Keratinocyte (primary cell): ENCODE measurements around the gene TBCA. TPM values are rescaled to one million over a fixed set of nuclear protein-coding genes. Genes with fewer than 3 reads are reported as not detected.

Experiments
- DNase-seq: peaks from one replicate; pipeline ENCODE4 v3.0.0-alpha.2; 2011; ENCODE audit warnings: low read depth, missing footprints, low spot score
- FAIRE-seq: peaks from 2 replicates; lab custom pipeline; 2011; peaks lifted over from hg19 to GRCh38; lab: Jason Lieb, UNC
- H2AFZ ChIP-seq: 2 replicates; pipeline ENCODE4 v1.6.0; 2012; ENCODE audit warnings: low read length, control low read depth, inconsistent platforms; ENCODE audit not compliant: control insufficient read depth
- H3K27ac ChIP-seq: 2 replicates; pipeline ENCODE4 v1.5.1; 2011; ENCODE audit warnings: low read length; ENCODE audit not compliant: control insufficient read depth, insufficient read depth
- H3K27me3 ChIP-seq: 3 replicates; pipeline ENCODE4 v1.6.0; 2011; ENCODE audit warnings: low read length; ENCODE audit not compliant: control insufficient read depth, insufficient read depth; ENCODE audit errors: extremely low read depth
- H3K36me3 ChIP-seq, 2 experiments: 2 replicates in 1 of 2; 3 replicates in 1 of 2; pipeline ENCODE4 v1.5.1; 2011; ENCODE audit warnings: low read length in 2 of 2, mild to moderate bottlenecking in 1 of 2; ENCODE audit not compliant: control insufficient read depth in 2 of 2, insufficient read depth in 2 of 2; ENCODE audit errors: extremely low read depth in 1 of 2
- H3K4me1 ChIP-seq: 3 replicates; pipeline ENCODE4 v1.5.1; 2011; ENCODE audit warnings: low read length; ENCODE audit not compliant: control insufficient read depth, insufficient read depth; ENCODE audit errors: extremely low read depth
- H3K4me2 ChIP-seq: 3 replicates; pipeline ENCODE4 v1.6.0; 2011; ENCODE audit warnings: low read depth, low read length; ENCODE audit not compliant: control insufficient read depth, insufficient read depth; ENCODE audit errors: extremely low read depth
- H3K4me3 ChIP-seq, 3 experiments: fragments of 200-600 bp in 1 of 3; sonication (generic) in 1 of 3; 2 replicates in 2 of 3; 3 replicates in 1 of 3; pipeline ENCODE4 v1.5.1; 2011 to 2016; ENCODE audit warnings: low read length in 3 of 3, mild to moderate bottlenecking in 3 of 3, control low read depth in 2 of 3, inconsistent platforms in 1 of 3, low read depth in 1 of 3, mixed read lengths in 1 of 3, mixed run types in 1 of 3, moderate library complexity in 1 of 3; ENCODE audit not compliant: control insufficient read depth in 2 of 3, insufficient read depth in 2 of 3; ENCODE audit errors: extremely low read depth in 1 of 3
- H3K79me2 ChIP-seq: 2 replicates; pipeline ENCODE4 v1.6.0; 2012; ENCODE audit warnings: low read length; ENCODE audit not compliant: control insufficient read depth, insufficient read depth
- H3K9ac ChIP-seq: 3 replicates; pipeline ENCODE4 v1.6.0; 2011; ENCODE audit warnings: low read length; ENCODE audit not compliant: control insufficient read depth, insufficient read depth; ENCODE audit errors: extremely low read depth
- H3K9me1 ChIP-seq: 3 replicates; pipeline ENCODE4 v1.6.0; 2011; ENCODE audit warnings: low read length; ENCODE audit not compliant: control insufficient read depth, insufficient read depth; ENCODE audit errors: extremely low read depth
- H3K9me3 ChIP-seq: 2 replicates; pipeline ENCODE4 v1.5.1; 2012; ENCODE audit warnings: low read depth, low read length; ENCODE audit not compliant: control insufficient read depth
- H4K20me1 ChIP-seq: 3 replicates; pipeline ENCODE4 v1.6.0; 2011; ENCODE audit warnings: low read length; ENCODE audit not compliant: control insufficient read depth, insufficient read depth; ENCODE audit errors: extremely low read depth
- CTCF ChIP-seq, 3 experiments: IDR thresholded peaks in 1 of 3; conservative IDR thresholded peaks in 1 of 3; optimal IDR thresholded peaks in 1 of 3; 2 replicates in 2 of 3; 3 replicates in 1 of 3; pipeline versions ENCODE3 to v1.5.1; 2011; ENCODE audit warnings: low read length in 3 of 3, mild to moderate bottlenecking in 3 of 3, moderate library complexity in 2 of 3, control low read depth in 1 of 3, inconsistent platforms in 1 of 3; ENCODE audit not compliant: insufficient read depth in 2 of 3; ENCODE audit errors: extremely low read depth in 1 of 3
- EZH2 ChIP-seq: IDR thresholded peaks from one replicate; pipeline ENCODE4 v1.6.1; 2012; ENCODE audit warnings: inconsistent platforms, mild to moderate bottlenecking, low read length, moderate library complexity
- dilution Hi-C: fragments of 300-500 bp; cut with MboI; formaldehyde crosslinking; loops from one replicate; pipeline ENCODE4 v1.7.0; 2020; ENCODE audit warnings: low sequenced_read_pairs; ENCODE audit not compliant: extremely low pct_ligation_motif_present
- polyA plus RNA-seq, 5 experiments: library from polyadenylated mRNA; depleted of rRNA in 3 of 5; stranded (reverse) in 3 of 5; stranded (forward) in 1 of 5; unstranded in 1 of 5; fragments of >200 nt; gene quantifications; 1 replicate in 1 of 5; 2 replicates in 3 of 5; 3 replicates in 1 of 5; pipeline versions ENCODE4 v1.2.1 to v1.2.3, GENCODE V29; 2011 to 2012; ENCODE audit warnings: missing spikeins in 2 of 5, low read depth in 1 of 5, low replicate concordance in 1 of 5

The TBCA gene
- polyA plus RNA-seq, 1 donor (not counting 4 experiments of a cell fraction or from before 2014, with no cell fraction given), result 225 TPM

GRCh38 chr5:77709993-77710685, 66.0 kb downstream of the TBCA start:
- Histone ChIP-seq H3K9ac (no peak overlapping the region), H3K4me3 (no peak overlapping the region), H3K4me2 (no peak overlapping the region), H4K20me1 (no peaks in the 10 kb centered on the region), H3K27me3 (no peaks in the 10 kb centered on the region), H3K4me1 (no peaks in the 10 kb centered on the region), H2AFZ (no peak overlapping the region), H3K36me3 (peaks cover 6 to 9% of the 10 kb centered on the region in 2 experiments), H3K9me3 (no peaks in the 10 kb centered on the region), H3K9me1 (no peaks in the 10 kb centered on the region), H3K27ac (no peak overlapping the region), H3K79me2 (peaks cover 29% of the 10 kb centered on the region)
- dilution Hi-C loops, result no loop called here
- DNase-seq, result no peak
- TF ChIP-seq CTCF (optimal IDR thresholded peaks at IDR 0.05 in 1 of 3, IDR thresholded peaks at IDR 0.05 in 1 of 3, conservative IDR thresholded peaks at IDR 0.05 in 1 of 3; ENCODE audit: extremely low read depth in 1 of 3, insufficient read depth in 2 of 3, low read length in 3 of 3) (no peak), EZH2 (no peak)
- FAIRE-seq, result no peak

DNA sequence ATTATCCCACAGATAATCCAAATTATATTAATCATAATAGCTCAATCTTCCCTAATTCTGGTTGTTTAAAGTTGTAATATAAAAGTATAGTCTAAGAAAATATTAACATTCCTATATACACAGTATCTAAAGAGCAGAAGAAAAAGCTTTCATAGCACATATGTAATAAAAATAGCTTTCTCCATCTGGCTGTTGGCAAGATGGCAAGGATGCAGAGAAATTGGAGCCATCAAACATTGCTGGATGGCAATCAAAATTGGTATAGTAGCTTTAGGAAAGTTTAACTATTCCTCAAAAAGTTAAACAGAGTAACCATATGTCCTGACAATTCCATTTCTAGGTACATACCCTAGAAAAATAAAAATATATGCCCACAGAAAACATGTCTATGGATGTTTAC, 66.8 kb downstream of the TBCA start:
- FAIRE-seq, result peak; percentile 13
- H3K79me2 ChIP-seq, result peaks cover 25% of the 10 kb centered on the region
- no peak overlapping the region for H2AFZ ChIP-seq
- no peaks in the 10 kb centered on the region for H3K4me1 ChIP-seq
- H3K27ac ChIP-seq, result no peak overlapping the region
- no peak overlapping the region for H3K9ac ChIP-seq
- H3K36me3 ChIP-seq, result peaks cover 7 to 12% of the 10 kb centered on the region in 2 experiments
- TF ChIP-seq CTCF (optimal IDR thresholded peaks at IDR 0.05 in 1 of 3, IDR thresholded peaks at IDR 0.05 in 1 of 3, conservative IDR thresholded peaks at IDR 0.05 in 1 of 3; ENCODE audit: extremely low read depth in 1 of 3, insufficient read depth in 2 of 3, low read length in 3 of 3), result no peak
- TF ChIP-seq EZH2, result no peak
- no peaks in the 10 kb centered on the region for H3K27me3 ChIP-seq
- no peaks in the 10 kb centered on the region for H3K9me1 ChIP-seq
- H3K4me3 ChIP-seq, result no peak overlapping the region
- dilution Hi-C loops, result no loop called here
- no peak for DNase-seq
- no peaks in the 10 kb centered on the region for H4K20me1 ChIP-seq
- H3K9me3 ChIP-seq, result no peaks in the 10 kb centered on the region
- no peak overlapping the region for H3K4me2 ChIP-seq
